Stimulated activated CD4-positive, alpha-beta T cell treated with anti-CD3 and anti-CD28 coated beads, Interleukin-12 subunit alpha, Interleukin-12 subunit beta, amount 100 ng/mL, for 24 hours (primary cell): Measurements from ENCODE around the gene ERC1.
"Not testable (repeated sequence)": the region's sequence is repeated elsewhere in the genome, so short reads cannot be mapped to it uniquely, and the experiment has no call there.

ENCODE experiments used
- DNase-seq, 2 experiments: peaks; one replicate each; pipeline ENCODE4 v3.0.0-alpha.2; 2020; ENCODE audit warnings: low read depth in 2 of 2

Gene ERC1

DNA sequence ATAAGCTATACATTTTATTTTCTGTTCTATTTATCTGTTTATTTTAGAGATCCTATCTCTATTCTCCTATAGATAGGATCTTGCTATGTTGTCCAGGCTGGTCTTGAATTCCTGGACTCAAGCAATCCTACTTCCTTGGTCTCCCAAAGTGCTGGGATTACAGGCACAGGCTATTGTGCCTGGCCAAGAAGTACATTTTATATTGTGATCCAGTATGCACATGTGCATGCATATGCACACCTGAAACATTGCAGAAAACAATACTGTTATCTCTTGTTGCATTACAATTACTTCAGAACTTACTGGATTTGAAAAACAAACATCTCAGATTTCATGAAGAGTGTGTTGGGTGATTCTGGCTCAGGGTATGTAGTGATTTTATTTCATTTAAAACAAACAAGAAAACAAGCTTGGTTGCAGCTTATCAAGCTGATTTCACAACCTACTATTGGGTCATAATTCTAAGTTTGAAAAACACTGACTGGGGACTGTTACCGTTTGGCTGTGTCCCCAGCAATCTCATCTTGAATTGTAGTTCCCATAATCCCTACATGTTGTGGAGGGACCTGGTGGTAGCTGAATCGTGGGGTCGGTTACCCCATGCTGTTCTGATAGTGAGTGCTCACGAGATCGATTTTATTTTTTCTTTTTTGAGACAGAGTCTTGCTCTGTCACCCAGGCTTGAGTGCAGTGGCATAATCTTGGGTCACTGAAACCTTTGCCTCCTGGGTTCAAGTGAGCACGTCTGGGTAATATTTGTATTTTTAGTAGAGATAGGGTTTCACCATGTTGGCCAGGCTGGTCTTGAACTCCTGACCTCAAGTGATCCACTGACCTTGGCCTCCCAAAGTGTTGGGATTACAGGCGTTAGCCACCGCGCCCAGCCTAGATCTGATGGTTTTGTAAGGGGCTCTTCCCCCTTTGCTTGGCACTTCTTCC lies 31.3 kb downstream of the ERC1 start:
- DNase-seq, result no peak

DNA sequence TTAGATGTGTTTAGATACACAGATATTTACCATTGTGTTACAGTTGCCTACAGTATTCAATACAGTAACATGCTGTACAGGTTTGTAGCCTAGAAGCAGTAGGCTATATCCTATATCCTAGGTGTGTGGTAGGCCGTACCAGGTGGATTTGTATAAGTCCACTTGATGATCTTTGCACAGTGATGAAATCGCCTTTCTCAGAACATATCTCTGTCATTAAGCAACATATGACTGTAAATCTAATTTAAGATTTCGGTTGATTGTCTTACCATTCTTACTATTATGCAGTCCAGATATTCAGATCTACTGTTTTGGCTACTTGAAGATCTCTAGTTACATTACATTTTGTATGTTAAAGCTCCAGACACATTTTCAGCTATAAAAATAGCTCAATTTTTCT lies 39.8 kb downstream of the ERC1 start:
- DNase-seq, result no peak

DNA sequence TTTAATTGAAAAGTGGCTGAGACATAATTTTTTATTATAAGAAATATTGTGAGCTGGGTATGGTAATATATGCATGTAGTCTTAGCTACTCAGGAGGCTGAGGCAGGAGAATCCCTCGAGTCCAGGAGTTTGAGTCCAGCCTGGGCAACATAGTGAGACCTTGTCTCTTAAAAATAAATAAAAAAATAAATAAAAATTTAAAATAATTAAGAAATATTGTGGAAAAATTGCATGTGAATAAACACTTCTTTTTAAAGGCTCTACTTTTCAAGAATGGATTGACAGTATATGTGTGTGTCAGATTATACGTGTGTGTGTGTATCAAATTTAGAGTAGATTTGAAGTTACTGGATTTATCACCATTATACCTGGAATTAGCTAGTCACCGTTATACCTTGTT lies 43.2 kb downstream of the ERC1 start:
- DNase-seq, result no peak

DNA sequence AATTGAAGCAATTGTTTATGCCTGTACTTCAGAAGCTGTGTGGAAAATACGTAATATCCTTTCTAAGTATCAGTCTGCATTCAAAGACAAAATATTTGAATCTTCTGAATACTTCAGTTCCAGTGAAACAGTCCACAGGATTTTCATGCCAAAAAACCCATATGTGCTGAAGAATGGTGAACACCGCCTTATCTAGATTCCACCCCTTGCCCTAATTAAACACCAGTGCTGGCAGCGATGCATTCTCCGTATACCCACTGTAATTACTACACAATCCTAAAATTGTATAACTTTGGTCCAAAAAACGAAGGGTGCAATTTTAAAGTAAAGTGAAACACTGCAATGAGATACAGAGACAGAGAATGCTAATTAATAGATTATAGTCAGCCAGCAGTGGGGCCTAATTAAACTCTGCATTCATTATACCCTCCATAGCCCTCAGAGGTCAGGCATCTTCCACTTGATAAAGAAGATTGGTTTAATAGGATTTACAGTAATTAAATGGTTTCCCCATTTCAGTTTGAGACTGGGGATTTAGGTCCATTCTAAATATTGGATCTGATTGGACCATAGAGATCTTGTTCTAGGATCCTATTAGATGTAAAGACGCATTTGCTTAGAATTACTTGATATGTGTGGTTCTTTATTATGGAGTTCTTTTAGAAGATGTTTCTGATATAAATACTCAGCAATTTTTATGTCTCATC lies 43.9 kb downstream of the ERC1 start:
- no peak for DNase-seq

DNA sequence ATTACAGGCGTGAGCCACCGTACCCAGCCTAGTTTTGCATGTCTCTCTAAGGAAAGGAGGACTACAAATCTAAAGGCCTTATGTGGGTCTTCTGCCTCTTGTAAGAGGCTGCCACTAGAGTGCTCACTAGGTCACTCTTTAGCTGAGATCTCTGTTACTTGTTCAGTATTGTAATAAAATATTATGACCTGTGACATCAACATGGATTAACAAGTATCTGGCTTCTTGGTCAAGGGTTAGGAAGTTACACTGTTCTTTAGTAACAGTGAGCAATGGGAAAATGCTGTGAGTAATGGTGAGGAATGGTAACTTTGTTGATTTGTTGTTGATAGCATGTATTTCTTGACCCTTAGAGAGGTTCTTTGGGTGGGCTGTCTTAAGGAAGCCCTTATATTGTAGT lies 50.5 kb downstream of the ERC1 start:
- DNase-seq, result no peak

DNA sequence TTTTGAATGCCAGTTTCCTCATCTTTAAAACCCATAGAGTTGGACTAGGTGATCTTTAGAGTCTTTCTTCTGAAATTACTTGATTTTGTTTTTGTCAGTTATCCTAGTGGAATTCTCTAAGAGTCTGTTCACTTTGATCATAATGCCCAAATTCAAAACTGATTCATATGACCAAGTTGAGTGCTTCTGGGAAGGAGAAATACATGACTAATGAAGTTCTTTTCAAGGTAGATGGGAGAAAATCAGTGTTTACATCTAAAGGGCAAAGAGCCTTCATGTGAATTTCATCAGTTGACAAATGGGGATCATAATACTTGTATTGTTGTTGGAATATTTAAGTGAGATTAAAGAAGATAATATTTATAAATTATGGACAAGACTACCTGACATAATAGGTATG lies 53.2 kb downstream of the ERC1 start:
- no peak for DNase-seq

DNA sequence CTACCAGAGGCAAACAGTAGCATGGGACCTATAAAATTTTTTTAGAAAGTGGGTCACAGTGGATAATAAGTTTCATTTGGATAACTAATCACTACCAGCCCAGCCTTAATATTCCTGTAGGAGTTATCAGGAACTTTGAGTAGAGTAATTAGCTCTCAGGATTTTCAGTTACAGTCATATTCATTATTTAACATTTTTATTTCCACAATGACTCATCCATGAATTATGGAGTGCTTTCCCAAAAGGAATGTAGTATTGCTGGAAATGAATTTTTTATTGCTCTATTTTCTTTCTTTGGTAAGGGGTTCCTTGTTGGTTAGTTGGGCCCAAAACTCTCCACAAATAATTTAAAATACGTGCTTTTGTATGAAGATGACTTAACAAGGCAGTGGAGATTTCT lies 53.7 kb downstream of the ERC1 start:
- no peak for DNase-seq

DNA sequence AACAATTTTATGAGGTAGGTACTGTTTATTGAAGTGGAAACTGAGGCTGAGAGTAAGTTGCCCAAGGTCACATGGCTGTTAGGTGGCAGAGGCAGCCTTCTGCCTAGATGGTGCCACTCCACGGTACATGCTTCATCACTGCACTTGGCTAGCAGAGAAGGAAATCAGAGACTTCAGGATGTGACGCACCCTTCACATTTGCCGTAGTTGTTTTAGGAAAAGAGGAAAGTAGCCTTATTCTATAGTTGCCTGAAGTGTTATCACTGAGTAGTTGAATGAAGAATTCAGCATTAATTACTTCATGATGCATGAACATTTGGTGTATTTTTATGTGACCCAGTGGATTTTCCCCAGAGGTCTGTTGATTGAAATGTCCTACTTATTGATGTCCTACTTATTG lies 55.7 kb downstream of the ERC1 start:
- no peak for DNase-seq

DNA sequence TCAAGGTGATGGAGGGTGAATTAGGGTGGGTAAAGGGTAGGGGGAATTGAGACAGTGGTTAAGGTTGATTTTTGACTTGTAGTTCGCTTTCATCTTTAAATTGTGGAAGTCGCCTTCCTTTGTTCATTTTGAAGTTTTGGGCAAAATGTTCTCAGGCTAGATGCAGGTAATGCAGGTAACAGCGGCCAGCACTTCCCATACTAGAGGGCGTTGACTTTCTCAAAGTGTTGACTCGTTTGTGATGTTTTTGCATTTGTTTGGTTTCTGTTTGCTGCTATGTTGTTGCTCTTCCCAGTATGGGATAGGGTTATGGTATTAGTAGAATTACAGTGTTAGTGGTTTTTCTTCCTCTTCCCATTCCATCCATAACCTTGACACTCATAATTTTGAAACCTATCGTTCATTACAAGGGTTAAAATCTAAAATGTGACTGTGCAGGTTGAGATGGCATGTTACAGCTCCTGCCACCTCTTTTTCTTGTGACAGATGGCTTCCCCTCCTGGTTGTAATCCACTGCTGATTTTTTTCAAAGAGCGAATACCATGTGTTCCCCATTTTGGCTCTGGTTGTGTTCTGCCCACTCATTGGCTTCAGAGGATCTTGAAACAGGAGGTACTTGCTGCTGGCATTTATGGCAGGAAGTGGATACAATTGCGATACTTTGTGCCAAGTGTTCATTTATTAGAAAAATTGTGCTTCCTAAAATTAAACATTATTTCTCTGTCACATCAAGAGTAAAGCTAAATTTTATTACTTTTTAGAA lies 57.1 kb downstream of the ERC1 start:
- no peak for DNase-seq

DNA sequence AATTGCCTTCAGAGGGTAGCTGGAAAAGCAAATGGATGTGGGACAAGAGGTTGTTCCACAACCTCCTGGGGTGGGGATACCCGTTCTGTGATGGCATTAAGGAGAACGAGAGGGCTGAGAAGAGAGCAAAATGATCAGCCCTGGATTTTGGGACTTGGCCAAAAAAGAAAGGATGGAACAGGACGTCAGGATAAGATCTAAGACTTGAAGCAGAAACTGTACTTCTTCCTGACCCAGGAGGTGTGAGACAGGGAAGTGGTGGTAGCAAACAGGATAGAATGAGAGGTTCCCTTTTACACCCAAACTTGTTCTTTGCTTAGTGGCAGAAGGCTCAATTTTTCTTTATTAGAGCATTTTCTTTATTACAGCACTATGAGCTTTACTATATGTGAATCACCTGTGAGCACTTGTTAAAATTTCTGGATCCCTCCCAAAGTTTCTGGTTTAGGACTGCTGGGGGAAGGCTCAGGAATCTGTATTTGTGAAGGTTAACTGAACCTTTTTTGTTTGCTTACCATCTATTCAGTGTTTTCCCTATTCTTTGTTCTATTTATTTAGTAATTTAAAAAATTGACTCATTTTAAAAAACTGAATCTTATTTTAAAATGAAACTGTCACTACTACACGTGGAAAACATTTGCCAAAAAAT lies 59.2 kb downstream of the ERC1 start:
- no peak for DNase-seq

DNA sequence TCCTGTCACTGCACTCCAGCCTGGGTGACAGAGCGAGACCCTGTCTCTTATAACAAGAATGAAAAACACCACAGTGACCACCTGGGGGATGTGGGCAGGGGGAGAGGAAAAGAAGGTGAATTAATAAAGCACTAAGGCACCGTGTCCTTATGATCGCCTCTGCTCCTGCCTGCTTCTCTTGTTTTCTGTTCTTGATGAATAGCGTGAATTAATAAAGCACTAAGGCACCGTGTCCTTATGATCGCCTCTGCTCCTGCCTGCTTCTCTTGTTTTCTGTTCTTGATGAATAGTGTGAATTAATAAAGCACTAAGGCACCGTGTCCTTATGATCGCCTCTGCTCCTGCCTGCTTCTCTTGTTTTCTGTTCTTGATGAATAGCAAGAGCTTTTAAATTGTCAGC lies 60.6 kb downstream of the ERC1 start:
- DNase-seq, result not testable (repeated sequence)

DNA sequence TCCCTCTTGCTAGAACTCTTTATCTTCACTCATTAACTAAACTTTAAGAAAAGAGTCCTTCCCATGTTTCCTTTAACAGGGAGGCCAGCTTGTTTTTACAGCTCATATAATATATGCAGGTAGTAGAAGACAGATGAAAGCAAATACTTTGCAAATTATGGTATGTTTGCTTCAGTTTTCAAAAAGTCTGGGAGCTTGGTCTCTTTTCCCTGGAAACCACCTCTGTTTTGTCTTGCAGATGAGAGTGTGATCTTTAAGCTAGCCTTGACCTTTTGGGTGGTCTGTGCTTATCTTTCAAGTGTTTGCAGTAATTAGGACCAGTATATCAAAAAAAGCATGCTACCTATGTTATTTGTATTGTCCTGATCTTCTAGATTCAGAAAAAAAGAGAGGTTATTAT lies 62.7 kb downstream of the ERC1 start:
- no peak for DNase-seq

DNA sequence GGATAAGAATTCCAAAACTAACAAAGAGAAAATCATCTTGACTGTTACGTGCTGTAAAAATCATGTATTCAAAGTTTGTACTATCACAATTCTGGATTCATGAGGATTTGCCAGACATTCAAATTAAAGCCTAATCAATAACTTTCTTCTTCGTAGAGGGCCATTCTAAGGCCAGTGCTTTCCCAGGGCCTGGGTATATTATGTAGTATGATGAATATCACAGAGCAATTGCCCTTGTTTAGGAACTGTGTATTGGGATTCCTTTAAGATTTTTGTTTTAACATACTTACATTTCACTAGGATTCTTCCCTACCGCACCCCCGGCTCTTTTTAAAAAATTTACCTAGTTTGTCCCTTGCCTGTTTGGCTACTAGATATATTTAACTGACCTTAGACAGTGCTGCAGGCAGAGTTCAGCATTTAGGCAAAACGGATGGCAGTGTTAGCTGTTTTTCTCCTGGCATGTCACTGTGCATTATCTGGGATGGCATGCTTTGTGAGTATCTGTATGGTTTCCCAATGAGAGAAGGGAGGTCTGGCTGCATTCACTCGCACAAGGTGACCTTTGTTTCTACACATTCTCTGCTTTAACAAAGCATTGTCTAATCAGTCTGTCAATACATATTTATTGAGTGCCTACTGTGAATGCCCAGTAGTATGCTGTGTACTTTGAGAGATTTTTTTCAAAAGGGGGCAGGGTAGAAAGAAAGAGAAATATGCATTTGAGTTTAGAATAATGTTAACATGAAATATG lies 63.3 kb downstream of the ERC1 start:
- no peak for DNase-seq

DNA sequence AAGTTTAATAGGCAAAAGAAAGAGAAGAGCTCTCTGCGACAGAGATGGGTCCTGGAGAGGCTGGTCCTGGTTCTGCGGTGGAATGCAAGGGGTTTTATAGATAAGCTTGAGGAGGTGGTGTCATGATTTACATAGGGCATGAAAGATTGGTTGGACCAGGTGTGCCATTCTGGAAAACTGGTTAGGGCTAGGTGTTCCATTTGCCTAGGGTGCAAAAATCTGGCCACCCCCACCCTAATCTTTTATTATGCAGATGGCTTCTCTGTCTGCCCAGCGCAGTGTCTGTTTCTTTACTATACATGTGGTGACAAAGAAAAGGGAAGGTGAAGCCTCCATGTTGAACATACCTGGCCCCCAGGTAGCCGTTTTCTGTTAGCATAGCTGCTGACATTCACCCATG lies 65.4 kb downstream of the ERC1 start:
- DNase-seq, result no peak

DNA sequence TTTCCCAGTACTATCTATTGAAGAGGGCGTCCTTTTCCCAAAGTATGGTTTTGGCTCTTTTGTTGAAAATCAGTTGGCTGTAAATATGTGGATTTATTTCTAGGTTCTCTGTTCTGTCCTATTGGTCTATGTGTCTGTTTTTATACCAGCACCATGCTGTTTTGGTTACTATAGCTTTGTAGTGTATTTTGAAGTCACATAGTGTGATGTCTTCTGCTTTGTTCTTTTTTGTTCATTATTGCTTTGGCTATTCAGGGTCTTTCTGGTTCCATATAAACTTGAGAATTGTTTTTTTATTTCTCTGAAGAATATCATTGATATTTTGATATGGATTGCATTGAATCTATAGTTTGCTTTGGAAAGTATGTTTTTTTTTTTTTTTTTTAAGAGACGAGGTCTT lies 67.4 kb downstream of the ERC1 start:
- DNase-seq, result no peak

DNA sequence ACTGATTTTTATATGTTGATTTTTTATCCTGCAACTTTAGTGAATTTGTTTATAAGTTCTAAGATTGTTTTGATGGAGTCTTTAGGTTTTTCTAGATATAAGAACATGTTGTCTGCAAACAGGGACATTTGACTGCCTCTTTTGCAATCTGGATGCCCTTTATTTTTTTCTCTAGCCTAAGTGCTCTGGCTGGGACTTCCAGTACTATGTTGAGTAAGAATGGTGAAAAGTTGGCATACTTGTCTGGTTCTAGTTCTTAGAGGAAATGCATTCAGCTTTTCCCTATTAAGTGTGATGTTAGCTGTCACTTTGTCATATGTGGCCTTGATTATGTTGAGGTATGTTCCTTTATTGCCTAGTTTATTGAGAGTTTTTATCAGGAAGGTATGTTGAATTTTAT lies 68.1 kb downstream of the ERC1 start:
- DNase-seq, result no peak

DNA sequence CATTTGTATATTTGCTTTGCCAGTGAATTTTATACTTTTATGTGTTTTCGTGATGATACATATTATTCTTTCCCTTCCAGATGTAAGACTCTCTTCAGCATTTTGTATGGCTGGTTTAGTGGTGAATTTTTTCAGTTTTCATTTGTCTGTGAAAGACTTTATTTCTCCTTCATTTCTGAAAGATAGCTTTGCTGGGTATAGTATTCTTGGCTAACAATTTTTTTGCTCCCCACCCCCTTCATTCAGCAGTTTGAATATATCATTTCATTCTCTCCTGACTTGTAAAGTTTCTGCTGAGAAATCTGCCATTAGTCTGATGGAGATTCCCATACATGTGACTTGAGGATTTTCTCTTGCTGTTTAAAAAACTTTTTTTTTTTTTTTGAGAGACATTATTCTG lies 72.8 kb downstream of the ERC1 start:
- DNase-seq, result no peak

DNA sequence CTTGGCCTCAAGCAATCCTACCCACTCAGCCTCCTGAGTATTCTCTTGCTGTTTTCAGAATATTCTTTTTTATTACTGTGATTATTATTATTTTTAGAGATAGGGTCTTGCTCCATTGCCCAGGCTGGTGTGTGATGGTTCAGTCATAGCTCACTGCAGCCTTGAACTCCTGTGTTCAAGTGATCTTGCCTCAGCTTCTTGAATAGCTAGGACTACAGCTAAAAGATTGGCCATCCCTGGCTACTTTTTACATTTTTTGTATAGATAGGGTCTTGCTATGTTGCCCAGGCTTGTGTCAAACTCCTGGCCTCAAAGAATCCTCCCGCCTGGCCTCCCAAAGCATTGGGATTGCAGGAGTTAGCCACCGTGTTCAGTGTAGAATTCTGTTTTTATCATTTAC lies 73.3 kb downstream of the ERC1 start:
- no peak for DNase-seq

DNA sequence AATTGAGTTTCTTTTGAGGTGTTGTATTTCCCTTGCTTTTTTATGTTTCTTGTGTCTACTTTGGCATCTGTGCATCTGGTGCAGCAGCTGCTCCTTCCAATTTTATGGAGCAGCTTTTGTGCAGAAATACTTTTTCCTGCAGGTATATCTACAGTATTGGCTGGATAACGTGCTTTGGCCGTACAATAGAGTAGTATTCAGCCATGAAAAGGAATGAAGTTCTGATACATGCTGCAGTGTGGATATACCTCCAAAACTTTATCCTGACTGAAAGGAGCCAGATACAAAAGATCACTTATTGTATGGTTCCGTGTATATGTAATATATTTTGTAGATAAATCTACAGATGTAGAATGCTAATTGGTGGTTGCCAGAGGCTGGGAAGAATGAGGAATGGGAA lies 74.6 kb downstream of the ERC1 start:
- DNase-seq, result no peak

DNA sequence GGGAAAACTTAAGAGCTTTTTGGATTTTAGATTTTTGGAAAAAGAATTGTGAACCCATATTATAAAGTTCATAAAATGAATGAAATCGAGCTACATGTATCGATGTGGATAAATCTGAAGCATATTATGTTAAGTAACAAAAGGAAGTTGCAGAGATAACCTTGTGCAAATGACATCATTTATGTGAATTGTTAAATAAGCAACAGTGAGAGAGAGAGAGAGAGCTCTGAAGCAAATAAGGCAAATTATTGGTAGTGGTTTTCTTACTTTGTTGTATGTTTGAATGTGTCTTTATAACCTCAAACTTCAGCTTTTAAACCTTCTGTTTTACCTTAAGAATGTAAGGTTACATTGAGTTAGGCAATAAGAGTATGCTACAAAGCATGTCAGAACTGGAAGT lies 78.8 kb downstream of the ERC1 start:
- DNase-seq, result no peak

DNA sequence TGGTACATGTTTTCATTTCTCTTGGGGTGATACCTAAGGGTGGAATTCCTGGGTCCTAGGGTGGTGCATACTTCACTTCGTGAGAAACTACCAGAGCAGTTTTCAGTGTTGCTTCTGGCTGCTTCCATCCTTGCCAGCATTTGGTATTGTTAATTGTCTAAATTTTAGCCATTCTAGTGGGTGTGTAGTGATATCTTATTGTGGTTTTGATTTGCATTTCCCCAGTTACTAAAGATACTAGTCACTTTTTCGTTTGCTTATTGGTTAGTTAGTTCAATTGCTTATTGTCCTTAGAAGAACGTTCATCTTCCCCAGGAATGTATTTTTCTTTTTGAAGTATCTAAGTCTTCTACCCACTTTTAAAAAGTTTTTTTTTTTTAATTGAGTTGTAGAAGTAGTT lies 80.2 kb downstream of the ERC1 start:
- no peak for DNase-seq
